ENCODE data around the gene CDH11.

Gene CDH11

DNA sequence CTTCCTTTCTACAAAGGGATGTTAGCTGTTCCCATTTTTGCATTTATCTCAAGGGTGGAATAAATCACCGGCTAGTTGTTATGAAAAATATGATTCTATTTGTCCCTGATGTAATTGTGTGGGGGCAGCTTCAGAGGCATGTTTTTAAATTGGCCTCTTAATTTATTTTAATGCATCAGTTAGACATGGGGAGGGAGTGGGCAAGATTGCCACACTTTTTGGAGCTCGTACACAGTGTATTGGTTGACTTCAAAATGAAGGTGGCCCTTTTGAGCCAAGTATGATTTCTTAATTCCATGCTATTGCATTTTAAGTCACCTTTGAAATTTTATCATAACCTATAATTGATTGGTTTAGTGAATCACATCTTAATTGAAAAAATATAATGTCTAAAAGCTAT, 223.7 kb downstream of the CDH11 start:
- DNase-seq, result no peak
